CD1c-positive myeloid dendritic cell (primary cell): Measurements from ENCODE around the gene GALC.
A peak's percentile ranks its signal among the peaks of the same experiment; 100 is the strongest.

ENCODE experiments used
- DNase-seq: peaks from one replicate; pipeline ENCODE4 v3.0.0-alpha.2; 2016; ENCODE audit errors: extremely low spot score

Gene GALC

DNA sequence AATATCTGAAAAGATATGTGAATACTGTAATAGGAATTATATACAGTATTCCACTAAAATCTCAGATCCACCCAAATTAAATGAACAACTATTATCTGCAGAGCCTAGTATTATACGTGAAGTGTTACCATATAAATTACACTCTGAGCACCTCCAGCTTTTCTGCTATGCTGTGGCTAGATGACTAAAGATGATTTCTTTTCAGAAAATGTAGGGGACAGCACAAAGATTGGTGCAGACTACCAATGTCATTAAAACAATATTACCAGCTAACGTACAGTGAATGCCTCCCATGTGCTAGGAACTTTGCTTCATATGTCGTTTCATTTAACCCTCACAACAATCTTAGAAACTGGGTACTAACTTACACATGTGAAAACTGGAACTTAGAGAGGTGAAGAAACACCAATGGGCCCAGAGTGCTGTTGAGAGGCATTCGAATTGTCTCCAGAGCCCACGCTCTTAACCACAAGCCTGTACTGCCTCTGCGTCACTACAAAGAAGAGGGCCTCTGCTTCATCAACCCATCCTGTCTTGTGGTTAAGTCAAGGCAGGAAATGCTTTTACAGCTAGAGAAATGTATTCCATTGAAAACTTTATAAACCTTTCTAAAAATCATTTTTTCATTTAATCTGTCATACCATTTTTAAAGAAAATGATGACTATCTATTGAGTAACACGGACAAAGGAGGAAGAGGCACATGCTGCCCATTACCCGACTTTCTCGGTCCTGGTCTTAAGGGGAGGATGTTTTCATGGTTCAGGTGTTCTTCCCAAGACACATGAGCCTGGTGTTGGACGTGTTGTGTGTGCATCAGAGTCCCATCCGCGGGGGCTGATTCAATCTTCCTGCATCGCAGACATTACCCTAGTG is 13.2 kb upstream of the GALC start:
- DNase-seq: peak; percentile 91

DNA sequence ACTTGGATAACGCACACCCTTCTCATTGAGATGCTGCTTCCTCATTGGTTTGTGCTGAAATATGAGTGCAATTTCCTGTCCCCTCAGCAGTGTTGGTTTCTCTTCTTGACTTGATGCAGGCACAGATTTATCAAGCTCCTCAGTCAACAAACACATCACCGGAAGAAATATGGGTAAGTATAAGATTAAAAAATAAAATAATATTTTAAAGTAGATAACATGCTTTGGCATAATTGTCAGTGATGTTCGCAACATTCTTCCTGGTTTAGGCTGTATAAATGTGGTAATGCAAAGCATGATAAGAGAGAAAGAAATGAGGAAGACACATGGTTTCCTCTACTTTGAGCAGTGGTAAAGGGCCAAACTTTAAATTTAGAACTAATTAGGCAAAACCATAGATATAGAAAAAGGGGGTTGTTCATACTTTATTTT is 12.1 kb upstream of the GALC start, which contains the start of gene GPR65:
Gene GPR65 (plus strand): TSS at position 86 of the 432 bp plus-strand sequence. CDS start 5,713 bp downstream, outside the sequence.
- peak; percentile 74 for DNase-seq

DNA sequence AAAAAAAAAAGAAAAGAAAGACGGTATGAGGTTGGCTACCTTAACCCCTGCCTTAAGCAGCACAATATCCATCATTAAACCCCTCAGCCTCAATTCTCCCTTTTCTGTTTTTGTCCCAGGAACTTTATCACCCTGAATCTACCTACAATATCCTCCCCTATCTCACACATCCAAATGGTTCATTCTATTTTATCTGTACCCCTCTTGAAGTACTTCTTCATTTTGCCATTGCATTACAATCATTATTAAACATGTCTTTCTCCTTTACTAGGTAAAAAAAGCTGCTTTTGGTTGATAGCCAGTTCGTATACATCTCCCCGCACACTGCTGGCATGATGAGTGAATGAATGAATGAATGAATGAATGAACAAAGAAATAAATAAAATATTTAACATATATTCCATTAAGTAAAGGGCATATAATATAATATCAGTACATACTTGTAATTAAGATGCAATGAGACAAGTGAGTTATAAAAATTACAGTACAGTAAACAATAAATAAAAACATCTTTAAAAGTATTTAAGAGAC is 11.6 kb upstream of the GALC start:
- no peak for DNase-seq

DNA sequence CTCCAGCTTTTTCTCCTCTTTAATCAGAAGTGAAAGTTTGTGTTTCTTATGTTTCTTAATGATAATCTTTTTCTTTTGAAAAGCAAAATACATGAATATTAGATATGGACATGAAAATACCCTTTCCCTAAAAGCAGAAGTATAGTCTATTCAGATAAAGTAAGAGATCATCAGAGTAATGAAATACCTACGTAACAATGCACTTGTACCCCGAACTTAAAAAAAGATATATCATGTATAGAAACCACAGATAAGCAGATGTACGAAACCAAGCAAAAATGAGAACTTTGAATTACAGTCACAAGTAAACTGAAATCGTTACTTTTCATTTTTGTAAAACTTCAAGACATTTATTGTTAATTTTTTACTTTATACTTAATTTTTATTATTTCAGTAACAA is 10.4 kb upstream of the GALC start:
- peak; percentile 42 for DNase-seq

DNA sequence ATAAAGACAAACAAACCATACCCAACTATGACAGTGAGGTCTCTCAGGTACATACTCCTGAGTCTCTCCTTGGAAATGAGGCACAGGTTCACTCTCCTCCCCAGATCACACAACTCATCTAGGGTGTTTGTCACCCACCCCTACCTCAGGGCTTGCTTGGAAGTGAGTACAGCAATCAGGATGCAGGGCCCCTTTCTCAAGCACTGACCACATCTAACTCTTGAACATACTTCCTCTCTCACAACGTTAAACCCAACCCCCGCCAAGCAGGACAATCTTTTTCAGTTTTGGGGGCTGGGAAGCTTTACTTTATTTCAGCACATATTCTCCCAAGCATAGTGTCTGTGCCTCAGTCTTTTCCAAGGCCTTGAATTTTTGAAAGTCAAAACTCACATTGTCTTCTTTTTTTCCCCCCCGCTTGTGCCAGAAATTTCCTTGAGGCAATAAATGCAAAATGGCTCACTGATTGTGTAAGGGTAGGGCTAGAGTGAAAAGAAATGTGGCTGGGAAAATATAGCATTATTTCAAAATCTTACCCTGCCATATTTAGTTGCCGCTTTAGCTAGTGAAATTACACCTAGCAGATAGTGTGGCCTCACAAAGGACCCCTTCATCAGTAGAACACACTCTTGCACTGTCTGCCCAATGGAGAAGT is 9.6 kb upstream of the GALC start:
- DNase-seq: peak; percentile 60

DNA sequence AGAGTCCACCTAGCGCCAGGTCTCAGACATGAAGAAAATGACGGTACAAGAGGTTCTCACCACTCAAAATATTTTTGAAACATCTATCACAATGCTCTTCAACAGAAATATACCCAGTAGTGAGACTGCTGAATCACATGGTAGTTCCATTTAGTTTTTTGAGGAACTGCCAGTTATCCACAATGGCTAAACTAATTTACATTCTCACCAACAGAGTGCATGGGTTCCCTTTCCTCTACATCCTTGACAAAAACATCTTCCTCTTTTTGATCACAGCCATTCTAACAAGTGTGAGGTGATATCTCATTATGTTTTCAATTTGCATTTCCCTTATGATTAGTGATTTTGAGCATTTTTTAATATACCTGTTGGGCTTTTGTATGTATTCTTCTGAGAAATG is 6.3 kb upstream of the GALC start:
- peak; percentile 86 for DNase-seq

DNA sequence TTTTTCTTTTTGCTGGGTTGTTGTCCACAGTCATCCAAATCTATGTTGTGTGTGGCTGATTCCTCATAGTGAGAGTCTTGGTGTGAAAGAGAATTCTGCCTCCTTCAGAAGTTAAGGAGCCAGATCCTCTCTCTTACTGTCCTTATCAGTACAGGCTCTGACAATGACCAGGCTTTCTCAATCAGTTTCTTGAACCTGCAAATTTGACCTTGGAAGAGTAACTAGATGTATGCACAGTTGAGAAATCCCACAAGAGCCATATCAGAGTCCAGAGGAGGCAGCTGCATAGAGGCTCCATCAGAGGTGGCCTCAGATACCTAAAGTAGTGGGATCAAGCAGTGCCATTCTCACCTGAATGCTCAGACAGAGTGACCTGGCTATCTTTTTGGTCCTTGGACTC is 5.5 kb upstream of the GALC start:
- DNase-seq: no peak

DNA sequence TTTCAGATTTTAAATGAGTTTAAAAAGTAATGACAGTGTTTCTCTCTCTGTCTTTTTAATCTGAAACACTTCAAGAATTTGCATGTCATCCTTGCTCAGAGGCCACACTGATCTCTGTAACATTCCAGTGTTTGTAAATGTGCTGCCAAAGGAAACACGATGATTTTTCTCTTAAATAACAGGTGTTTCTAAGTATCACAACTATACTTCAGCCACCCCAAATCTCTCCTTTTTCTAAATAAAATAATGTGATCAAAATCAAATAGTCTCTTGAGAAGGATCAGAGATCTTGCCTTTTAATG is 3.3 kb upstream of the GALC start:
- DNase-seq: no peak

DNA sequence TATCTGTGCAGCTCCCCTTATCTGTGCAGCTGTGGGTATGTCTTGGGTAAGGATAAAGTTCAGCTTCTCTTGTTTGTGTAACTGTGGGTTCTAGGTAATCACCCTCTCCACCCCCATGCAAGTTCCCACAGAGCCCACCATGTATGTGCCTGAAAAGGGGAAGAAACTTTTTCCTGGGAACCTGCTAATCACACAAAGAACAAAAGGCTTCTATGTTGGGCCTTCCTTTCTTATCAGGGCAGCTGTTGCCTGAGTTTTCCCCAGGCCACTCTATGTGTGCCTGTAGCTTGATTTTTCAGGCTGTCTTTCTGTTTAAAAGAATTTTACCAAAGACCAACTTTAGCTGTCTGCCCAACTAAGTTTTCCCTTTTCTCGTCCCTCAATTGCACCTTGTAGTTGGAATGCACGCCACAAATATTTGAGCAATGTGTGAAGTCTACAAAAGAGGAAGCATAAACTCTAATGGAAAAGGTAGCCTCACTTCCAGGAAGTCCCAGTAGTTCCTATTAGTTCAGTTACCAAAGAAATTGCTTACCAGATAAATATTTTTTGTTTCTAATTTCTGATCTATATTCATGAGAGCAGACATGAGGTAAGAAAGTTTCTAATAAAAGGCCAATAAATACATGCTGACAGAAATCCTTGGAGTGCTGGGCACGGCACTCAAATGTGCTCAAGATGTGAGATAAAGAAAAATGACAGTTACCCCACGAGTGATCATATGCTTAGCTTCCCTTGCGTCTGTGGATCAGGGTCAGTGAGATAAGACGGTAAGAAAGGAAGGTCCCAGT is 2.7 kb upstream of the GALC start:
- DNase-seq: peak; percentile 61

DNA sequence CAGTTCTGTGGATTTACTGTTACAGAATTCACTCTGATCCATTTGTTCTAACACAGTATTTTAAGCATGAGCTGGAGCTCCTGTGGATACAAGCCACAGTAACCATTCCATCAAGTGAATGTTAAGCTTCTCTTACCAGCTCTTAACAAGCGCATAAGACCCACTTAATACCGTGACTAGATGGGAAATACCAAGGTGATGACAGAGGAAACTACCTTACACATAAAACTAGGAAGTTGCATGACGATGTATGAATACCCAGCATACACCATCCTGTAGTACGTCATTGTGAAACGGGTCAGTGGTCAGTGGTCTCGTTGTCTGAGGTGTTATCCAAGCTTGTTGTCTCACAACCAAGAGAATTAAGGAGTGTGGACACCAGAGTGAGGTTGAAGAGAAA is 2.0 kb upstream of the GALC start:
- DNase-seq: peak; percentile 69

DNA sequence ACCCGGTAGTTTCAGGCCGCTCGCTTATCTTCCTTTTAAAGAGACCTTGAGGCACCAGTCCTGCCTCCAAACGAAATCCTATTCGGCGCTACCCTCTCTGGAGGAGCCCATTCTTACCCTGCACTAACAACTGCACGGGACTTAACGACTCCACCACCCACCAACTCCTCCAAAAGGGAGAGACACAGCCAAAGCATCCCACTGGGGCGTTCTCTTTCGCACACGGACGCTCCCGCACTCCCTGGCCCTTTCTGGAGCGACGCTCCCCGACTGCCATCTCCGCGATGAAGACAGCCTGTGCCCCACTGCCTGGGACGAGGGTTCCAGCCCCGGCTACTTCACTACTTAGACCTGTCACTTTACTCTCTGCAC is 650 bp downstream of the GALC start:
- no peak for DNase-seq

DNA sequence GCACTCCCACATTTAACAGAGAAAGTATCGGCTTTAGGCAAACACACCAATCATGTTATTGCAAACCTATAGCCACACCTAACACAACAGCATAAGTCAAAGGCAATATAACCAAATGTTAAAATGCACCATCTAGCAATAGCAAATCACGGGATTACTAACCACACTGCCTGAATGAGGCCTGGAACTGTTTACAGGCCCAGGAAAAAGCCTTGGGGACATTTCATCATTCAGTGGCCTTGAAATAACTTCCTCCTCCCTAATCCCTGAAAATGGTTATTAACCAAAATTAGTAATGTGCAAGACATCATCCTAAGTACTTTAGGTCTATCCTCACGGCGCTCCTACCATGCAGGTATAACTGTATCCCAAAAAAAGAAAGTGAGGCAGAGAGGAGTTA is 2.3 kb downstream of the GALC start:
- DNase-seq: peak; percentile 21

DNA sequence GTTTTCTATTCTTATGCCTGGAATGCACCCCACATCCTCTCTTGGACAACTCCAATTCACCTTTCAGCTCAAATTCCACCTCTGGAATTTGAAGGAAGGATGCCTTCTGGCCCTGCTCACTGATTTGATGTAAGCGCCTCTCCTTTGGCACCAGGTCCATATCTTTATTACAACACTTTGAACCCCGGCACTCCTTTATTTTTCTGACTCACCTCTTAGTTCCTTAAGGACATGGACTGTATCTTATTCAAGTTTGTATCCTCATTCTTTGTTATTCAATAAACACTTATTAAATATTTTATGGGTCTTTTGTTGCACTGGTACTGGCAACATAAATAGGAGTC is 3.1 kb downstream of the GALC start:
- DNase-seq: no peak

DNA sequence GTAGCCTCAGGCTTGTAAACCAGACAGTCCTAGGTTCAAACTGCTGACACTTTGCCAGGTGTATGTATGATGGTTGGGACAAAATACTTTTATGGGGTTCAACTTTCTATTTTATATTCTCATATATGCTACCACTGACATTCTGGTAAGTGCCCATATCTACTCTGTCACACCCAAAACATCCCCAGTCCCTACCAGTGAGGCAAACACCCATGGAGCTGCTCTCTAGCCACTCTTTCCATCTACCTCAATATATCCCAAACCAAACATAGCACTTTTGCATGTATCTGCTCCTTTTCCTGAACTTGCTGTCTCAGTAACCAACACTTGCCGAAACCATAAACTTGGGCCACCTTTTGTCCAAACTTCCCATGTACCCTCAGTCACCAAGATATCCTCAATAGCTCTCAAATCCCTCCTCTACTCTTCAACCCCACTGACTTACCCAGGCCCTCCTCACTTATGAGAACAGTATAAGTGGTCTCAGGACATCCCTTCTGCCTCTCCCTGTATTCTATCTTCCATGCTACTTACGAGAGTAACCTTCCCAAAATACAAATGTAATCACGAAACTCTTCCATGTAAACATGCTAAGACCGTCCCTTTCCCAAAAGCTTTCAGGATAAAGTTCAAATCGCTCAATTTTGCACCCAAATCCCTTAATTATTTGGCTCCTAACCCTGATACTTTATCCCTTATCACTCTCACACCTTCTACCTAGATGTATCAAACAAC is 3.6 kb downstream of the GALC start:
- DNase-seq: no peak

DNA sequence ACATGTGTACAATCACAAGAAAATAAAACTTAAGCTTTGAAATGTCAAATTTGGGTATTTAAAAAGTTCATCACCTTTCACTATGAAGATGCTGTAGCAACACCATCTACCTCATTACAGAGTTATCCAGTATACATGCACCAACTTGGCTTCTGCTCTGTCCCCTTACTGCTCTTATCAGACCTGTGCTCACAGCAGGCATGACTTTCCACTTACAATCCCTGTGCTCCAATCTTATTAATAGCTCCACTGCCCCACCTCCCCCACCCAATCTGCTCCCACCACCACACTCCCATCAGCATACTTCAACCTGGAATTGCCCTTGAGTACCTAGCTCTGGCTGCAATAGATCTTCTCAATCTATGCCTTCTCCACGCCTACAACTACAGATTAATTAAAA is 13.3 kb downstream of the GALC start:
- no peak for DNase-seq

DNA sequence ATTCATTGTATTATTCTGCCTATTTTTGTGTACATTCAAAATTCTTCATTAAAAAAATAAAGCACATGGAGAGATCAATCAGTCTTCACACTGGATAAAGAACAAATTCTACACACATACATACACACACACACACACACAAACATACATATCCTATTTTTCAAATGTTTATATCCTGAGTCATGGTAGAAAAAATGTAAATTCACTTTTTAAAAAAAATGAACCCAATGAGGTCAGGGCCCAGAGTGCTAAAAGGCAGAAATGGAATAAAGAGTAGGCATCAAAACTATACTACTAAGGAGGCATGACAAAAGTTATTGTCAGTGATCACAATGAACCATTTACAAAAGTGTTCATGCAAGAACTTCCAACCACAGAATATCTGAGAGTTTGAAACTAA is 17.3 kb downstream of the GALC start:
- DNase-seq: no peak

DNA sequence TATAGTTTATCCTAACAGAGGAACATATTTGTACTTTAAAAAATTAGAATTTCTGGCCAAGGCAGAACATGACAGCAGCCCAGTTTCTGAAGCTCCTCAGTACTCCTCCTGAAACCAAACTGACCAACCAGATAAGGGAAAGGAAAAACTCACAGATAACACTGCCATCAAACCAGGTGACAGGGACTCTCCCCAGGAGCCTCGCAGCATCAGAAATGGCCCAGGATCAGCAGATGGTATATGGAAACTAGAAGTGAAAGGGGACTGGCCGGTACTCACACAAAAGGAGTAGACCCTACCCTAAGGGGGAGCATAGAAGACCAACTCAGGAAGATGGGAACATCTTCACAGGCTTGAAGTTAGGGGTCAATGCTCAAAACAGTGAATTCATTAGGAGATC is 22.0 kb downstream of the GALC start:
- DNase-seq: no peak

DNA sequence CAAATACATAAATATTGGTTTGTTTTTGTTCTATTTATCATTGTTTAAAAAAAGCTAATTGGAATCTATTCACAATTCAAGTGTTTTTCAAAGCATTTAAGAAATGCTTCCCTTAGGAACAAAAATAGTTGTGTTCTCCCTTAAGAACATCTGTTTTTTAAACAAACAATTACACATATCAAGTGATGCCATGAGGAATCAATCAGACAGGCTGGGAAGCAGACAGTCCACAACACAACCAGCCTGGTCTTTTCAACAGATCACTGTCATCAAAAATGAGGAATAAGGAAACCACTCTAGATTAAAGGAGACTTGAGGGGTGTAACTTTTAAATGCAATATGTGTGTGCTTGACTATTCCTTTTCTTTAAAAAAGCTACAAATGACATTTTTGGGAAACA is 25.5 kb downstream of the GALC start:
- DNase-seq: no peak

DNA sequence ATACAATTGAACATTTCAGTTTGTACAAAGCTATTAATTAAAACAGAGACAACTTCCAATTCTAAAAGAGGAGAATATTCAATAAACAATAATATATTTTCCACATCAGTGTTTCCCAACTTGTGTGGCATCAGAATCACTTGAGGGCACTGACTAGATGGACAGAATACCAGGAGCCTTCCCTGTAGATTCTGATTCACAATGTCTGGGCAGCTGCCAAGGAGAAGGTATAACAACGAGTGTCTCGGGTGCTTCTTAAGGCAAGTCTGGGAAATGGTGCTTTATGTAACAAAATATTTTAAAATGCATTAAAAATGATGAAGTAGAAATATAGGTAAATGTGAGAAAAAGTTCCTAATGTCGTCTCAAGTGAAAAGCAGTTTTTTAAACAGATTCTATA is 26.2 kb downstream of the GALC start:
- DNase-seq: no peak

DNA sequence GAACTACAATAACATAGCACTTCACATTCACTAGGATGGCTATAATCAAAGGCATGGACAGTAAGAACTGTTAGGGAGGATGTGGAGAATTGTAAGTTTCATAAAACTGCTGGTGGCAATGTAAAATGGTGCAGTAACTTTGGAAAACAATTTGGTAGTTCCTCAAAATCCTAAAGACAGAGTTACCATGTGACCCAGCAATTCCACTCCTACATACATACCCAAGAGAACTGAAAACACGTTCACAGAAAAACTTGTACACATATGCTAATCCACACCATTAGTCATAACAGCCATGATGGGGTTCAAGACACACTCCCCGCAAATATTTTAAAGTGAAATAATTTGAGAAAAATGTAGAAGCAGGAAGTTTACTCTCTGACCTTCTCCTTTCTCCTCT is 31.7 kb downstream of the GALC start:
- peak; percentile 57 for DNase-seq

DNA sequence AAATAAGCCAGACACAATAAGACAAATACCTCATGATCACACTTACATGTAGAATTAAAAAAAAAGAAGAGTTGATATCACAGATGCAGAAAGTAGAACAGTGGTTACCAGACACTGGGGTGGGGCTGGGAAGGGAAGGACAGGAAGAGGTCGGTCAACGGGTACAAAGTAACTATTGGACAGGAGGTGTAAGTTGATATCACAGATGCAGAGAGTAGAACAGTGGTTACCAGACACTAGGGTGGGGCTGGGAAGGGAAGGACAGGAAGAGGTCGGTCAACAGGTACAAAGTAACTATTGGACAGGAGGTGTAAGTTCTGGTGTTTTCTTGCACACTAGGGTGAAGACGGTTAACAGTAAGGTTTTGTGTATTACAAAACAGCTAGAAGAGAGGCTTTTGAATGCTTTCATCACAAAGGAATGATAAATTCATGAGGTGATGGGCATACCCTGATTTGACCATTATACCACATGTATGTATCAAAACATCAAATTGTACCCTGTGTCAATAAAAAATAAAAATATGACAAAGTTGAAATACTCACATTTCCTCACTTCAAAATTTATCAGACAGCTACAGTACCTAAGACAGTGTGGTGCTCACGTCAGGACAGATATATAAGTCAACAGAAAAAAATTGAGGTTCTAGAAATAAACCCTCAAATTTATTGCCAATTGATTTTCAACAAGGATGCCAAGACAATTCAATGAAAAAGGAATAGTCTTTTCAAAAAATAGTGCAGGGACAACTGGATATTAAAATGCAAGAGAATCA is 32.8 kb downstream of the GALC start:
- DNase-seq: no peak
